Measurements from ENCODE around the gene HNF4A. TPM values are rescaled to one million over a fixed set of nuclear protein-coding genes. Genes with fewer than 3 reads are reported as not detected.
A peak's percentile ranks its signal among the peaks of the same experiment; 100 is the strongest.

Gene HNF4A
- total and polyA plus RNA-seq, 11 donors = 0.03 TPM; not detected in 10

DNA sequence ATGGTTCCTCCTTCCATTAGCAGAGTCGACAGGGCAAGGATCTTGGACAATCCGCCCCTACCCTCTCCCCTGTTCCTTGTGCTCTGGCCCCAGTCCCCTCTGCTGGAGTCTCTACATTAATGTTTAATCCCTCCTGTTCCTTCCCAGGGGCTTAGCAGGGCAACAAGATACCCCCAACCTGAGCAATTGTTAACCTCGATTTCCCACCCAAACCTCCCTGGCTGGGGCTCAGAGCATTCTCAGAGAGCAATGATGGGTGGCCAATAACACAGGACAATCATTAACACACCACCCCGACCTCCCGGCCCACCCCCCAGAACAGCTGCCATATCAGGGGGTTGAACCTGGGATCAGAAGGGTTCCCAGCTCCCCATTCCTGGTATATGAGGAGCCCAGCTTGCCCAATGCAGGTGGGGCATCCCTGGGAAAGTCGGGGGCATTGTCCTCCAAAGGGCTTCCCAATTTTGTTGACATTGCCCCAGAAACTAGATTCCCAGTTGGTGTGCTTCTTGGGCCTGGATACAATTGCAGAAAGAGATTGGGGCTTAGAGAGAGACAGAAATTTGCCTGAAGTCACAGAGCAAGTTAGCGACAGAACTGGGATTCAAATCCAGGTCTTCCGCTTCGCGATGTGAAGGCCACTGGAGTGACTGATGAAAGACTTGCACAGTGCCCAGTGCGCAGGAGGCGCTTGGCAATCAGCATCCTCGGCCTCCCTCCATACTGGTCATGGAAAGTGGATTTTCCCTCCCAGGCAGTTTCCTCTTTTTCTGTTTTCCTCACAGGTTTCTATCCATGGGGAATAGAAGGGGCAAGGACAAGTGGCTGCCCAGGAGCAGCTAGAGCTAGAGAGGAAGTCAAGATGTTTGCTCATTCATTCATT lies 60.6 kb downstream of the HNF4A start:
- H3K9me3 ChIP-seq = no peaks in the 10 kb centered on the region
- WGBS, 4 donors = 85 to 94% (median 89%) methylated on average over 13 of the region's 13 CpGs
- ATAC-seq (no peak), DNase-seq (peak in 1 of 5 donors; percentile 33)
- no peaks in the 10 kb centered on the region for H3K36me3 ChIP-seq
- intact Hi-C loops (cut with DNase I) = no loop called here
- TF ChIP-seq POLR2A (IDR thresholded peaks at IDR 0.05) = no peak
- TF ChIP-seq, protein P1, sequence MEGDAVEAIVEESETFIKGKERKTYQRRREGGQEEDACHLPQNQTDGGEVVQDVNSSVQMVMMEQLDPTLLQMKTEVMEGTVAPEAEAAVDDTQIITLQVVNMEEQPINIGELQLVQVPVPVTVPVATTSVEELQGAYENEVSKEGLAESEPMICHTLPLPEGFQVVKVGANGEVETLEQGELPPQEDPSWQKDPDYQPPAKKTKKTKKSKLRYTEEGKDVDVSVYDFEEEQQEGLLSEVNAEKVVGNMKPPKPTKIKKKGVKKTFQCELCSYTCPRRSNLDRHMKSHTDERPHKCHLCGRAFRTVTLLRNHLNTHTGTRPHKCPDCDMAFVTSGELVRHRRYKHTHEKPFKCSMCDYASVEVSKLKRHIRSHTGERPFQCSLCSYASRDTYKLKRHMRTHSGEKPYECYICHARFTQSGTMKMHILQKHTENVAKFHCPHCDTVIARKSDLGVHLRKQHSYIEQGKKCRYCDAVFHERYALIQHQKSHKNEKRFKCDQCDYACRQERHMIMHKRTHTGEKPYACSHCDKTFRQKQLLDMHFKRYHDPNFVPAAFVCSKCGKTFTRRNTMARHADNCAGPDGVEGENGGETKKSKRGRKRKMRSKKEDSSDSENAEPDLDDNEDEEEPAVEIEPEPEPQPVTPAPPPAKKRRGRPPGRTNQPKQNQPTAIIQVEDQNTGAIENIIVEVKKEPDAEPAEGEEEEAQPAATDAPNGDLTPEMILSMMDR (IDR thresholded peaks at IDR 0.05) = no peak
- peaks cover 0 to 31% (median 3%) of the 10 kb centered on the region in 9 donors for H3K27me3 ChIP-seq
- no peak overlapping the region for H3K4me3 ChIP-seq
- H3K4me1 ChIP-seq = no peaks in the 10 kb centered on the region
- H3K27ac ChIP-seq = no peak overlapping the region

DNA sequence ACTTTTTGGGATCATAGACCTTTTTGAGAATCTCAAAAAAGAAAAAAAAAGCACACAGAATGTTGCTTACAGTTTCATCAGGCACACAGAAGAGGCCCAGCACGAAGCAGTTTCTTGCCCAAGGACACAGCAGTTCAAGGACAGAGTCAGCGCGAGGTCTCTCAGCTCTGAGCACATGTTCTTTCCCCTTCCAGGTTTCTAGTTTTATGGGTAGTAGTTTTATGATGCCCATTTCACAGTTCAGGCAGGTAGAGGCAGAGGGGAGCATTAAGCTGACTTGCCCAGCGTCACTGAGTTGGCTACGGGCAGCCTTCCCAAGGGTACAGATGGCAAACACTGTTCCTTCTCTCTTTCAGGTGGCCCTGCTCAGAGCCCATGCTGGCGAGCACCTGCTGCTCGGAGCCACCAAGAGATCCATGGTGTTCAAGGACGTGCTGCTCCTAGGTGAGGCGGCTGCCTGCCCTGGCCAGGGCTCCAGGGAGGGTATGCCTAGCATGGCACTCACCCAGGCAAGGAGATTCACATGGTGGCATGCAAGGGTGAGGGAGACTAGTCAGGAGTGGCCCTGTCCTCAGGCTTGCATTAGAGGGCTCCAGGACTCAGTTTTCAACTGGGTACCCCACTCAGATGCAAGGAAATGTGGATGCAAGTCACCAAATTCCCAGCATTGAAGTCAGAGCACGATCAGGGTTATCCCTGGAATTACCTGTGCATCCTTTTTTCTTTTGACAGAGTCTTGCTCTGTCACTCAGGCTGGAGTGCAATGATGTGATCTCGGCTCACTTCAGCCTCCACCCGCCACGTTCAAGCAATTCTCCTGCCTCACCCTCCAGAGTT lies 62.8 kb downstream of the HNF4A start:
- DNase-seq = peak in 1 of 5 donors; percentile 30
- H3K27me3 ChIP-seq = peaks cover 0 to 24% (median 0%) of the 10 kb centered on the region in 9 donors
- WGBS, 4 donors = 75 to 85% (median 80%) methylated on average over 13 of the region's 13 CpGs
- intact Hi-C loops (cut with DNase I) = no loop called here
- no peak overlapping the region for H3K4me3 ChIP-seq
- H3K36me3 ChIP-seq = no peaks in the 10 kb centered on the region
- no peak for ATAC-seq
- no peaks in the 10 kb centered on the region for H3K9me3 ChIP-seq
- no peaks in the 10 kb centered on the region for H3K4me1 ChIP-seq
- H3K27ac ChIP-seq = no peak overlapping the region
- TF ChIP-seq POLR2A (IDR thresholded peaks at IDR 0.05) = no peak
- TF ChIP-seq, protein P1 (IDR thresholded peaks at IDR 0.05) = no peak

DNA sequence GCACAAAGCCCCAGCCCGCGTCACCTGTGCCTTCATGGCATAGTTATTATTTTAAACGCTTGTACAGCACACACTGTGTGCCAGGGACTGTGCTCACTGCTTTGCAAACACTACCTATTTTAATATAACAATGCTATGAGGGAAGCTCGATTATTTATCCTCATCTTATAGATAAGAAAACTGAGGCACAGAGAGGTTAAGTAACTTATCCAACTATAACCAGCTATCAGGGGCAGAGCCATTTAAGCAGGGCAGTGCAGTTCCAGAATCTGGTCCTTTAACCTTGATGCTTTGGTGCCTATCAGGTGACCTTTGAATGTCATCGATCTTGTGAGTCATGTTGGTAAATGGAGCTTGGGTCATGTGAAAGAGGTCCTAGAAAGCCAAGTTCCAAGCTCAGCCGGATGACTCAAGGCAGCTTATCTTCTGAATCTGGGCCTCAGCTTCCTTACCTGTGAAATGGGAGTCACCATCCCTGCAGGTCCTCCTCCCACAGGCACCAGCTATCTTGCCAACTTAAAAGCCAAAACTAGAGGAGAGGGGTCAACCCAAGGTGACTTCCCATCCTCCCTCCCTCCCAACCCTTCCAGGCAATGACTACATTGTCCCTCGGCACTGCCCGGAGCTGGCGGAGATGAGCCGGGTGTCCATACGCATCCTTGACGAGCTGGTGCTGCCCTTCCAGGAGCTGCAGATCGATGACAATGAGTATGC lies 63.8 kb downstream of the HNF4A start:
- intact Hi-C loops (cut with DNase I) = no loop called here
- TF ChIP-seq, protein P1 (IDR thresholded peaks at IDR 0.05) = no peak
- TF ChIP-seq POLR2A (IDR thresholded peaks at IDR 0.05) = no peak
- peaks cover 0 to 23% (median 3%) of the 10 kb centered on the region in 9 donors for H3K27me3 ChIP-seq

More for the DNA sequence above, 63.8 kb downstream of the HNF4A start:
- WGBS, 4 donors = 84 to 87% (median 85%) methylated on average over 13 of the region's 13 CpGs
- no peak overlapping the region for H3K27ac ChIP-seq
- no peak overlapping the region for H3K4me3 ChIP-seq
- no peaks in the 10 kb centered on the region for H3K36me3 ChIP-seq
- no peaks in the 10 kb centered on the region for H3K9me3 ChIP-seq
- DNase-seq (peak in 1 of 5 donors; percentile 49), ATAC-seq (no peak)
- H3K4me1 ChIP-seq = no peaks in the 10 kb centered on the region
